Prostate gland (tissue), 2 donors: ENCODE results near the gene PIP5K1C. TPM values are rescaled to one million over a fixed set of nuclear protein-coding genes. Genes with fewer than 3 reads are reported as not detected.
"Not testable (repeated sequence)": the region's sequence is repeated elsewhere in the genome, so short reads cannot be mapped to it uniquely, and the experiment has no call there.

ENCODE experiments used
- DNase-seq: peaks from one replicate; pipeline ENCODE4 v3.0.0-alpha.2; 2019; ENCODE audit warnings: low spot score
- H3K27ac ChIP-seq, 2 donors: fragments of 200-600 bp; sonication (generic); 2 replicates each; pipeline ENCODE4 v1.5.1; 2017 to 2019
- H3K27me3 ChIP-seq: fragments of 200-600 bp; sonication (generic); replicated peaks from 2 replicates; pipeline ENCODE4 v1.5.1; 2019; ENCODE audit not compliant: insufficient read depth
- H3K36me3 ChIP-seq, 2 donors: fragments of 200-600 bp; sonication (generic); 1 replicate in 1 of 2; 2 replicates in 1 of 2; pipeline versions ENCODE4 v1.5.1 to v1.8.1; 2017 to 2019
- H3K4me1 ChIP-seq: fragments of 200-600 bp; sonication (generic); replicated peaks from 2 replicates; pipeline ENCODE4 v1.5.1; 2019
- H3K4me3 ChIP-seq, 2 donors: fragments of 200-600 bp; sonication (generic); 2 replicates each; pipeline ENCODE4 v1.5.1; 2017 to 2019
- H3K9me3 ChIP-seq: fragments of 200-600 bp; sonication (generic); 2 replicates; pipeline ENCODE4 v1.5.1; 2017
- CTCF ChIP-seq, 4 experiments: fragments of 200-600 bp in 2 of 4; fragments of 450-650 bp in 2 of 4; sonication (generic) in 2 of 4; IDR thresholded peaks; 1 replicate in 3 of 4; 2 replicates in 1 of 4; pipeline ENCODE4 v1.5.1; 2016 to 2019; ENCODE audit warnings: antibody characterized with exemption in 4 of 4, mild to moderate bottlenecking in 2 of 4, moderate library complexity in 2 of 4
- POLR2A ChIP-seq: fragments of 450-650 bp; IDR thresholded peaks from one replicate; pipeline ENCODE4 v1.6.1; 2016; ENCODE audit warnings: antibody characterized with exemption, mild to moderate bottlenecking
- POLR2AphosphoS5 ChIP-seq: sonication (generic); formaldehyde crosslinking; IDR thresholded peaks from one replicate; pipeline ENCODE4 v1.6.1; 2017; ENCODE audit warnings: antibody characterized with exemption
- WGBS: methylation state at CpG from one replicate; pipeline ENCODE4 v1.1.5; 2018; 5-methylcytosine and 5-hydroxymethylcytosine counted together
- intact Hi-C: fragments of 100-400 bp; cut with DNase I; formaldehyde crosslinking; loops from one replicate; pipeline ENCODE4 v1.14.2; 2022
- total RNA-seq, 2 donors: library from RNA; depleted of rRNA; stranded (reverse); fragments of >200 nt; gene quantifications; one replicate each; pipeline ENCODE4 v1.1.0, GENCODE V29; 2016

Gene PIP5K1C
- total RNA-seq, 2 donors from 2014 or later, result 34.3 to 75.5 TPM

DNA sequence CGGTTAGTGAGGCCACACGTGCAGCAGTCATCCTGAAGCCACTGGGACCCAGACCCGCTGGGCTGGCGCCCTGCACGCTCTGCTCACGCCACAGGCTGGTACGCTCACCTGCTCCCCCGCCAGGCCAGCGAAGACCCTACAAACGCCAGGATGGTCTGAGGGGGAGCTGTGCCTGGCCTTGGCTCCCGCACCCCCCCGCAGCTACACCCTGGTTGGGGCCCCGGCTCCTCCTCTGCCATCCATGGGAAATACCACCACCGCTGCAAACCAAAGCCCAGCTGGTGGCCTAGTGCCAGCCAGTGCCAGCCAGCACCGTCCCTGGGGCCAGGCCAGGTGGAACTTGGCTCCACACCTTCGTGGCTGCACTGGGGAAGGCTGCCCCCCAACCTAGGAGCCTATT is 50.4 kb downstream of the PIP5K1C start:
- no peak overlapping the region for H3K4me3 ChIP-seq
- H3K4me1 ChIP-seq, result no peaks in the 10 kb centered on the region
- DNase-seq, result no peak
- no peaks in the 10 kb centered on the region for H3K9me3 ChIP-seq
- intact Hi-C loops, result no loop called here
- TF ChIP-seq POLR2AphosphoS5 (no peak), CTCF (IDR thresholded peaks at IDR 0.05) (no peak), POLR2A (no peak)
- H3K27me3 ChIP-seq, result no peaks in the 10 kb centered on the region
- H3K27ac ChIP-seq, result no peak overlapping the region
- 50% methylated on average over 16 of the region's 16 CpGs for whole genome bisulfite sequencing
- H3K36me3 ChIP-seq, result peaks cover 0 to 14% of the 10 kb centered on the region in 2 donors

- no peak overlapping the region for H3K27ac ChIP-seq
- whole genome bisulfite sequencing, result 94% methylated on average over 29 of the region's 33 CpGs
Measured at GRCh38 chr19:3648037-3648905, 52.0 kb downstream of the PIP5K1C start.

DNA sequence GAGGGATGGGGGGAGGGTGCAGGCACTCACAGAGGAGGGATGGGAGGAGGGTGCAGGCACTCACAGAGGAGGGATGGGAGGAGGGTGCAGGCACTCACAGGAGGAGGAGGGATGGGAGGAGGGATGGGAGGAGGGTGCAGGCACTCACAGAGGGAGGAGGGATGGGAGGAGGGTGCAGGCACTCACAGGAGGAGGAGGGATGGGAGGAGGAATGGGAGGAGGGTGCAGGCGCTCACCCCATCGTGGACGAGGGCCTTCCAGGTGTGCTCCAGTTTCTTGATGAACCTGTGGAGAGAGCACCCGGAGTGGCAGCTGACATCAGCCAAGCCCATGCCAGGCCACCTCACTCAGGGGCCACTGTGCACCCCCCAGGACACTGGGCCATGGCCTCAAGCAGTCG is 53.2 kb downstream of the PIP5K1C start:
- H3K27ac ChIP-seq, intact Hi-C loops, H3K27me3 ChIP-seq, H3K9me3 ChIP-seq, H3K4me1 ChIP-seq, H3K36me3 ChIP-seq, DNase-seq, H3K4me3 ChIP-seq: not testable (repeated sequence)
- WGBS, result 88% methylated on average over 5 of the region's 5 CpGs

More at GRCh38 chr19:3648037-3648905, 52.0 kb downstream of the PIP5K1C start:
- Histone ChIP-seq H3K9me3 (no peaks in the 10 kb centered on the region), H3K4me3 (no peak overlapping the region), H3K4me1 (no peaks in the 10 kb centered on the region), H3K36me3 (peaks cover 0 to 7% of the 10 kb centered on the region in 2 donors), H3K27me3 (no peaks in the 10 kb centered on the region)
- DNase-seq, result no peak
- intact Hi-C loops, result no loop called here
- TF ChIP-seq POLR2A (no peak), POLR2AphosphoS5 (no peak), CTCF (IDR thresholded peaks at IDR 0.05) (no peak)

- 84% methylated on average over 23 of the region's 23 CpGs for WGBS
- no peak for DNase-seq
- H3K4me1 ChIP-seq, result no peaks in the 10 kb centered on the region
- intact Hi-C loops, result no loop called here
- no peaks in the 10 kb centered on the region for H3K9me3 ChIP-seq
- H3K4me3 ChIP-seq, result no peak overlapping the region
- no peaks in the 10 kb centered on the region for H3K36me3 ChIP-seq
- H3K27ac ChIP-seq, result no peak overlapping the region
- no peaks in the 10 kb centered on the region for H3K27me3 ChIP-seq
- TF ChIP-seq POLR2AphosphoS5 (no peak), CTCF (IDR thresholded peaks at IDR 0.05) (no peak), POLR2A (no peak)
Measured at GRCh38 chr19:3646336-3647092, 53.8 kb downstream of the PIP5K1C start.

DNA sequence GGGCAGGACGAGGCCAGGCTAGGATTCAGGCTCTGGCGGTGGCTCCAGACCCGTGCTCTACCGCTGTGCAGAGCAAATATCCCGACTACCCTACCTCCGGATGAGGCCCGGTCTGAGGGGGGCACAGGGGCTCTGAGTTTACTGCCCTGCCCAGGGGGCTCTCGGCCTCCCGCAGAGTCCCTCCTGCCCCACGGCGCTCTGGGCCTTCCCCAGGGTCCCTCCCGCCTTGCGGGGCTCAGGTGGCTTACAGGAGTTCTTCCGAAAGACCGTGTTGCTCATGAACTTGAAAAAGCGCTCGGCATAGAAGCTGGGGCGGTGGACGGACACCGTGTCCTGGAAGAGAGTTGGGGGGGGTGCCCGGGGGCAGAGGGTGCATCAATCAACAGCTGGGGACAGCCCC is 54.5 kb downstream of the PIP5K1C start:
- H3K4me1 ChIP-seq, result no peaks in the 10 kb centered on the region
- H3K36me3 ChIP-seq, result no peaks in the 10 kb centered on the region
- no peaks in the 10 kb centered on the region for H3K9me3 ChIP-seq
- TF ChIP-seq POLR2AphosphoS5 (no peak), POLR2A (no peak), CTCF (IDR thresholded peaks at IDR 0.05) (no peak)
- DNase-seq, result no peak
- no peak overlapping the region for H3K4me3 ChIP-seq
- 92% methylated on average over 20 of the region's 21 CpGs for WGBS
- H3K27ac ChIP-seq, result no peak overlapping the region
- no peaks in the 10 kb centered on the region for H3K27me3 ChIP-seq
- intact Hi-C loops, result no loop called here
